PFSK-1 (cell line): ENCODE measurements around the gene GPRIN1. TPM values are rescaled to one million over a fixed set of nuclear protein-coding genes. Genes with fewer than 3 reads are reported as not detected.

Experiments
- FOXP2 ChIP-seq: optimal IDR thresholded peaks from 2 replicates; pipeline ENCODE3; 2011; ENCODE audit warnings: borderline replicate concordance, control low read depth, inconsistent platforms; ENCODE audit not compliant: insufficient read depth; ENCODE audit errors: extremely low read length, extremely low read depth
- POLR2AphosphoS5 ChIP-seq: IDR thresholded peaks from 2 replicates; pipeline ENCODE4 v1.6.1; 2012; ENCODE audit warnings: low read depth, mild to moderate bottlenecking, control low read depth, low read length, moderate library complexity
- SIN3A ChIP-seq: IDR thresholded peaks from 2 replicates; pipeline ENCODE4 v1.6.1; 2012; ENCODE audit warnings: mild to moderate bottlenecking, low read length, moderate library complexity, borderline replicate concordance; ENCODE audit not compliant: insufficient read depth
- TAF1 ChIP-seq: IDR thresholded peaks from 2 replicates; pipeline ENCODE4 v1.6.1; 2012; ENCODE audit warnings: low read length, control low read depth, borderline replicate concordance; ENCODE audit not compliant: insufficient read depth
- polyA plus RNA-seq: library from polyadenylated mRNA; unstranded; fragments of >200 nt; gene quantifications from one replicate; pipeline ENCODE4 v1.2.1, GENCODE V29; 2012; ENCODE audit warnings: low read depth, missing spikeins; ENCODE audit not compliant: insufficient read length
- TF ChIP-seq, protein P1 (sequence below), 2 experiments: IDR thresholded peaks; 2 replicates each; pipeline versions ENCODE4 v1.6.1 to v1.8.0; 2011 to 2012; ENCODE audit warnings: low read depth in 2 of 2, low read length in 2 of 2, control low read depth in 1 of 2, inconsistent platforms in 1 of 2, mild to moderate bottlenecking in 1 of 2, moderate library complexity in 1 of 2; ENCODE audit not compliant: insufficient read depth in 1 of 2

GPRIN1 gene
- polyA plus RNA-seq, result 4.3 TPM

DNA sequence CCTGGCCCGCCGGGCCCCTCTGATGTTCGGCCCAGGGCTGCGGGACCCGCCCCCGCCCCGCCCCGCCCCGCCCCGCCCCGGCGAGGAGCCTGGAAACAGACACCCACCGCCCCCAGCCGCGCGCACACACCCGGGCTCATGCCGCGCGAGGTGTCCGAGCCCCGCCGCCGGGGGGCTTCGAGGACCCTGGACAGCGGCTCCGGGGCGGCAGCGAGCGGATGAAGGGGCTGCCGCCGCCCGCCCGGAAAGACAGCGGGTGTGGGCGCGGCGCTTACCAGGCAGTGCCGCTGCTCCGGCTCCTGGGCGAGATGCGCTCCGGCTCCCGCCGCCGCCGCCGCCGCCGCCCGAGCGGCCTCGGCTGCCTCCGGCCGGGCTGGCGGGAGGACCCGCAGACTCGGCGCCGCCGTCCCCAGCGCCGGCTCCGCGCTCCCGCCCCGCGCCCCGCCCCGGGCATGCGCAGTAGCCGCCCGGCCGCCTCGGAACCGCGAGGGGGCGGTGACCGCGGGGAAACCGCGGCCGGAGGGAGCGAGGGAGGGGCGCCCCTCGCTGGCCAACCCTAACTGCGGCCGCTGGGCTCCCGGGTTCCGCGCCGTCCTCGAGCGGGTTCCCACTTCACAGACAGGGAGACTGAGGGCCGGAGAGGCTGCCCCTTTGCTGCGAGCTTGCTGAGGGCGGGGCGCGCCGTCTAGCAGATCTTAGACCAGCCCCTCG, at the start of gene GPRIN1:
GPRIN1 (minus strand) TSS at position 433 of the 711 bp plus-strand sequence. CDS start 10,322 bp downstream, outside the sequence.
- TF ChIP-seq TAF1 (no peak), POLR2AphosphoS5 (no peak), SIN3A (no peak), FOXP2 (no peak)
- TF ChIP-seq, protein P1, sequence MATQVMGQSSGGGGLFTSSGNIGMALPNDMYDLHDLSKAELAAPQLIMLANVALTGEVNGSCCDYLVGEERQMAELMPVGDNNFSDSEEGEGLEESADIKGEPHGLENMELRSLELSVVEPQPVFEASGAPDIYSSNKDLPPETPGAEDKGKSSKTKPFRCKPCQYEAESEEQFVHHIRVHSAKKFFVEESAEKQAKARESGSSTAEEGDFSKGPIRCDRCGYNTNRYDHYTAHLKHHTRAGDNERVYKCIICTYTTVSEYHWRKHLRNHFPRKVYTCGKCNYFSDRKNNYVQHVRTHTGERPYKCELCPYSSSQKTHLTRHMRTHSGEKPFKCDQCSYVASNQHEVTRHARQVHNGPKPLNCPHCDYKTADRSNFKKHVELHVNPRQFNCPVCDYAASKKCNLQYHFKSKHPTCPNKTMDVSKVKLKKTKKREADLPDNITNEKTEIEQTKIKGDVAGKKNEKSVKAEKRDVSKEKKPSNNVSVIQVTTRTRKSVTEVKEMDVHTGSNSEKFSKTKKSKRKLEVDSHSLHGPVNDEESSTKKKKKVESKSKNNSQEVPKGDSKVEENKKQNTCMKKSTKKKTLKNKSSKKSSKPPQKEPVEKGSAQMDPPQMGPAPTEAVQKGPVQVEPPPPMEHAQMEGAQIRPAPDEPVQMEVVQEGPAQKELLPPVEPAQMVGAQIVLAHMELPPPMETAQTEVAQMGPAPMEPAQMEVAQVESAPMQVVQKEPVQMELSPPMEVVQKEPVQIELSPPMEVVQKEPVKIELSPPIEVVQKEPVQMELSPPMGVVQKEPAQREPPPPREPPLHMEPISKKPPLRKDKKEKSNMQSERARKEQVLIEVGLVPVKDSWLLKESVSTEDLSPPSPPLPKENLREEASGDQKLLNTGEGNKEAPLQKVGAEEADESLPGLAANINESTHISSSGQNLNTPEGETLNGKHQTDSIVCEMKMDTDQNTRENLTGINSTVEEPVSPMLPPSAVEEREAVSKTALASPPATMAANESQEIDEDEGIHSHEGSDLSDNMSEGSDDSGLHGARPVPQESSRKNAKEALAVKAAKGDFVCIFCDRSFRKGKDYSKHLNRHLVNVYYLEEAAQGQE (IDR thresholded peaks at IDR 0.05; ENCODE audit: insufficient read depth in 1 of 2, low read depth in 2 of 2, low read length in 2 of 2), result peak; percentile 83 to 92

DNA sequence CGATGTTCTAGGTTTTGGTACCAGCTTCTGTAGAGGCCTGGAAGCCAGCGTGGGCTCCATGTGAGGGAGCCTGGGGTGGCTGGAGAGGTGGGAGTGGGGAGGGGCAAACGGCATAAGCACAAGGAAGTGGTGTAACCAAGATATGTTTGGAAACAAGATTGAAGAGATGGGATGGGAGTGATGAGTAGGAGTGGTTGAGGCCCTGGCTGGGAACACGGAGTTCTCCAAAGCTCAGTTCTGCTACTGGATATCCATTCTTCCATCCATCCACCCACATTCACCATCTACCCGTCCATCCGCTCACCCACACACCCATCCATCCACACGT, 49.5 kb upstream of the GPRIN1 start:
- TF ChIP-seq, protein P1 (IDR thresholded peaks at IDR 0.05; ENCODE audit: insufficient read depth in 1 of 2, low read depth in 2 of 2, low read length in 2 of 2), result no peak
- TF ChIP-seq TAF1 (no peak), FOXP2 (no peak), POLR2AphosphoS5 (no peak), SIN3A (no peak)

DNA sequence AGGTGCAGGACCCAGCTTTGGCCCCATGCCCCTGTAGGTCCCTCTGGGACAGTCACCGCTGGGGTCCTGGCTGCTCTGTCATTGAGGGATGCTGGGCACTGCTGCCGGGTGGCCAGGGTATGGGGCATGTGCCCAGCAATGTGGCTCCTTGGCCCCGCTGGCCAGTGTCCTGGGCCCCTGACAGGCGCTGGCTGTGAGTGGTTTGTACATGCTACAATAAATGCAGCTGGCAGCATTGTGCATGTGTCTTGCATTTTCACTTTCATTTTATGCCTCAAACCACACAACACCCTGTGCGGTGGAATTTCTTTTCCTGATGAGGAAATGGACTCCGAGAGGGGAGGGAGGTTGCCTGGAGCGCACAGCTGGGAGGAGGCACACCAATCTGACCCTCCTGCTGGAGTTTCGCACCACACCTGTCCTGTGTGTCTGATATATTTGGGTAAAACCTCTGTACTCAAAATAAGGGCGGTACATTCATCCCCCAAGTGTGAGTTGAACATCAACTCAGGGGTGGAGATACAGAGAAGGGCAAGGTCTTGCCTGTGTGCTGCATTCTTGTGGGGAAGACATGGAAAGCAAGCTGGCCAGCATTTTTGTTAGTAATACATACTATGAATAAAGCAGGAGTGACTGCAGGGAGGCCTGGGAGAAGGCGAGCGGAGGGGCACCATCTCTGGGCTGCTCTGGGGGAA, 49.0 kb upstream of the GPRIN1 start:
- TF ChIP-seq SIN3A, result no peak
- no peak for TF ChIP-seq TAF1
- TF ChIP-seq POLR2AphosphoS5, result no peak
- TF ChIP-seq, protein P1 (IDR thresholded peaks at IDR 0.05; ENCODE audit: insufficient read depth in 1 of 2, low read depth in 2 of 2, low read length in 2 of 2), result no peak
- TF ChIP-seq FOXP2, result no peak

DNA sequence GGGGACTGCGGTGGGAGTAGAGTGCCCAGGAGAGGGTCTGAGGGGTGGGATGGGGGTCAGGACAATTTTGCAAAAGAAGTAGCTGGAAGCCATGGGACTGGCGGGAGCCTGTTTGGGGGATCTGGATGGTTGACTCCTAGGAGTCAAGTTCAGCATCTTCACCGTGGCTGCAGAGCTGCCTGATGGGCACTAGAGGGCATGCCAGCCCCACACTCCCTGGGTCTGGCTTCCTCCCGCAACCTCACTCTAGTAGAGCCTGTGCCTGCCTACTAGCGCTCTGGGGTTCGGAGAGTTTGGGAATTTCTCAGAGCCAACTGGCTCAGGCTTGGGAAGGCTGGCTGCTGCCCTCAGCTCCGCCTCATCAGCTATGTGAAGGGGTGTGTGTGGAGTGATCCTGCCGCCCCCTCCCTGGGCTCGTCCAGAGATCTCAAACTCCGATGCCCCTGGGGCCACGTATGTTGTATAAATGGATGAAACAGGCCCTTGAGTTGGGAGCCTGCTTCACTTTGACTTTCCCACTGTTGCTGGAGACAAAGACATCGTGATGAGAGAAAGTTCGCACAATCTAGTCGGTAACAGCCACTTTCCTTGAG, 48.1 kb upstream of the GPRIN1 start:
- TF ChIP-seq TAF1 (no peak), FOXP2 (no peak)
- TF ChIP-seq, protein P1 (IDR thresholded peaks at IDR 0.05; ENCODE audit: insufficient read depth in 1 of 2, low read depth in 2 of 2, low read length in 2 of 2), result no peak
